ENCODE data around the gene ETV1. TPM values are rescaled to one million over a fixed set of nuclear protein-coding genes. Genes with fewer than 3 reads are reported as not detected.

Gene ETV1
- total and polyA plus RNA-seq, 9 of the 15 experiments (the other 6 are each of a cell fraction or from before 2014, with no cell fraction given): 7.2 to 27.4 (median 14.0) TPM

DNA sequence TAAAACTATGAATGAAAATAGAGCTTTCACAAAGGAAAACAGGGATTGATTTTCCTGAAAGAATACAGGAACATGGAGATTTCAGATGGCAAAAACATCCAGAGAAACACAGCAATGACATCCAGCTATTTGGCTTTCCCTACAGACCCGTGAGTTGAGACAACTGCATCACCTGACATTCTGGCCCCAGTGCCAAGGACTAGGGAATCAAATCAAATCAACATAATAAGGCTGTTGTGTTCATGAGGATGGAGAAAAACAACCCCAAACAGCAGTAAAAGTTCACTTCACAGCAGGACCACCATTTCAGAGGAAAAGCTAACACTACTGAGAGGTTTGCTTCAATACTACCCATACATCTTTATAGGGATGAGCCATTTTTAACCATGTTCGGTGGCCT is 25.5 kb downstream of the ETV1 start:
- 79% methylated on average over 2 of the region's 2 CpGs for WGBS (ENCODE audit: insufficient coverage, low coverage, missing lambda C conversion rate)
- Histone ChIP-seq H3K9me3 (replicated peaks; ENCODE audit: control insufficient read depth, insufficient read depth, low read depth, low read length) (no peaks in the 10 kb centered on the region), H3K4me1 (replicated peaks in 1 of 2; ENCODE audit: control insufficient read depth in 2 of 2, insufficient read depth in 2 of 2, low read length in 2 of 2) (no peaks in the 10 kb centered on the region), H3K36me3 (ENCODE audit: control insufficient read depth, insufficient read depth, low read length) (no peaks in the 10 kb centered on the region), H3K79me2 (ENCODE audit: control insufficient read depth, insufficient read depth, low read length) (no peaks in the 10 kb centered on the region), H3K27me3 (ENCODE audit: control insufficient read depth in 2 of 2, insufficient read depth in 2 of 2, low read length in 2 of 2) (no peaks in the 10 kb centered on the region), H3K4me2 (ENCODE audit: insufficient read depth, low read length) (no peak overlapping the region), H2AFZ (ENCODE audit: low read depth, low read length) (no peak overlapping the region), H4K20me1 (replicated peaks; ENCODE audit: control insufficient read depth, insufficient read depth, low read length) (no peaks in the 10 kb centered on the region), H3K9ac (ENCODE audit: insufficient read depth in 1 of 2, low read depth in 2 of 2, low read length in 2 of 2) (no peak overlapping the region), H3K9me1 (ENCODE audit: control insufficient read depth, insufficient read depth, low read length) (no peaks in the 10 kb centered on the region), H3K27ac (ENCODE audit: extremely low read depth, low read depth, low read length) (no peak overlapping the region), H3K4me3 (no peak overlapping the region)
- POLR2A ChIA-PET: interaction anchor here (1.0 to 1.3 kb wide), 2 partner anchors 12 to 20 kb away, joined by 3 to 4 read pairs; no protein-coding TSS in a partner anchor
- in situ Hi-C loops (cut with MboI): no loop called here
- FAIRE-seq: no peak
- BruUV-seq (replicated peaks): no TSS peak
- ATAC-seq: no peak
- intact Hi-C loops (cut with micrococcal nuclease): no loop called here
- TF ChIP-seq ZFP36 (IDR thresholded peaks at IDR 0.05; ENCODE audit: low read depth, low read length, partially characterized antibody) (no peak), KAT7 (CRISPR knock-in tag; IDR thresholded peaks at IDR 0.05; ENCODE audit: borderline replicate concordance) (no peak)
- TF ChIP-seq, protein P1, sequence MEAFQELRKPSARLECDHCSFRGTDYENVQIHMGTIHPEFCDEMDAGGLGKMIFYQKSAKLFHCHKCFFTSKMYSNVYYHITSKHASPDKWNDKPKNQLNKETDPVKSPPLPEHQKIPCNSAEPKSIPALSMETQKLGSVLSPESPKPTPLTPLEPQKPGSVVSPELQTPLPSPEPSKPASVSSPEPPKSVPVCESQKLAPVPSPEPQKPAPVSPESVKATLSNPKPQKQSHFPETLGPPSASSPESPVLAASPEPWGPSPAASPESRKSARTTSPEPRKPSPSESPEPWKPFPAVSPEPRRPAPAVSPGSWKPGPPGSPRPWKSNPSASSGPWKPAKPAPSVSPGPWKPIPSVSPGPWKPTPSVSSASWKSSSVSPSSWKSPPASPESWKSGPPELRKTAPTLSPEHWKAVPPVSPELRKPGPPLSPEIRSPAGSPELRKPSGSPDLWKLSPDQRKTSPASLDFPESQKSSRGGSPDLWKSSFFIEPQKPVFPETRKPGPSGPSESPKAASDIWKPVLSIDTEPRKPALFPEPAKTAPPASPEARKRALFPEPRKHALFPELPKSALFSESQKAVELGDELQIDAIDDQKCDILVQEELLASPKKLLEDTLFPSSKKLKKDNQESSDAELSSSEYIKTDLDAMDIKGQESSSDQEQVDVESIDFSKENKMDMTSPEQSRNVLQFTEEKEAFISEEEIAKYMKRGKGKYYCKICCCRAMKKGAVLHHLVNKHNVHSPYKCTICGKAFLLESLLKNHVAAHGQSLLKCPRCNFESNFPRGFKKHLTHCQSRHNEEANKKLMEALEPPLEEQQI (IDR thresholded peaks at IDR 0.05): no peak
- CTCF ChIA-PET (ENCODE audit: low intra/inter-chr PET ratio): no interaction called here
- DNase-seq (ENCODE audit: extremely low read depth in 1 of 4, low spot score in 3 of 4): no peak

DNA sequence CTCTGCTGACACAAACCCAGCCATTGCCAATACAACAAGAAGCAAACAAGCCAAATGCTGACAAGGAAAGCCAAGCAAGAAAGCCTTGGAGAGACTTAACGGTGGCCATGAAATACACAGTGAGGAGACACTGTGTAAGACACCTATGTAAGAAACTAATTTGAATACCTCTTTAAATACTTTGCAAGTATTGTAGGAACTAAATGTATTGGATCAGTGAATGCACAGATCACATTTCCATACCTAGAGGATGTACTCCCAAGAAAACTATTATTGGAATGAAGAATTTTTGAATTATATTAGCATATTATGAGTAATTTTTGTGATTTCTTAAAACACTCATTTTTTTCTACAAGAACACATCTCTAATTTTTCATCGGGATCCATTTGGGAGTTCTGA is 34.0 kb downstream of the ETV1 start:
- H3K9me1 ChIP-seq (ENCODE audit: control insufficient read depth, insufficient read depth, low read length): no peaks in the 10 kb centered on the region
- H3K4me3 ChIP-seq: no peak overlapping the region
- ChIA-PET POLR2A (no interaction called here), CTCF (ENCODE audit: low intra/inter-chr PET ratio) (no interaction called here)
- no peaks in the 10 kb centered on the region for H4K20me1 ChIP-seq (replicated peaks; ENCODE audit: control insufficient read depth, insufficient read depth, low read length)
- H3K9ac ChIP-seq (ENCODE audit: insufficient read depth in 1 of 2, low read depth in 2 of 2, low read length in 2 of 2): no peak overlapping the region
- H3K4me1 ChIP-seq (replicated peaks in 1 of 2; ENCODE audit: control insufficient read depth in 2 of 2, insufficient read depth in 2 of 2, low read length in 2 of 2): no peaks in the 10 kb centered on the region
- no peak overlapping the region for H3K27ac ChIP-seq (ENCODE audit: extremely low read depth, low read depth, low read length)
- intact Hi-C loops (cut with micrococcal nuclease): no loop called here
- no peaks in the 10 kb centered on the region for H3K9me3 ChIP-seq (replicated peaks; ENCODE audit: control insufficient read depth, insufficient read depth, low read depth, low read length)
- in situ Hi-C loops (cut with MboI): no loop called here
- no peak overlapping the region for H2AFZ ChIP-seq (ENCODE audit: low read depth, low read length)
- no peak for DNase-seq (ENCODE audit: extremely low read depth in 1 of 4, low spot score in 3 of 4)
- no peaks in the 10 kb centered on the region for H3K27me3 ChIP-seq (ENCODE audit: control insufficient read depth in 2 of 2, insufficient read depth in 2 of 2, low read length in 2 of 2)
- 44% methylated on average over 2 of the region's 2 CpGs for WGBS (ENCODE audit: insufficient coverage, low coverage, missing lambda C conversion rate)
- FAIRE-seq: no peak
- no peaks in the 10 kb centered on the region for H3K79me2 ChIP-seq (ENCODE audit: control insufficient read depth, insufficient read depth, low read length)
- no peak for ATAC-seq
- TF ChIP-seq PURB (CRISPR knock-in tag; IDR thresholded peaks at IDR 0.05; ENCODE audit: low read depth) (no peak), TEAD4 (IDR thresholded peaks at IDR 0.05; ENCODE audit: low read length) (no peak), TEAD4 (CRISPR knock-in tag; IDR thresholded peaks at IDR 0.05; ENCODE audit: borderline replicate concordance) (no peak), ELF1 (tag; IDR thresholded peaks at IDR 0.05) (no peak), ZNF551 (CRISPR knock-in tag; IDR thresholded peaks at IDR 0.05) (no peak), SRSF1 (IDR thresholded peaks at IDR 0.05; ENCODE audit: low read depth, low read length) (no peak), RAD51 (IDR thresholded peaks at IDR 0.05; ENCODE audit: borderline replicate concordance, low read depth) (no peak)
- TF ChIP-seq, protein P2, sequence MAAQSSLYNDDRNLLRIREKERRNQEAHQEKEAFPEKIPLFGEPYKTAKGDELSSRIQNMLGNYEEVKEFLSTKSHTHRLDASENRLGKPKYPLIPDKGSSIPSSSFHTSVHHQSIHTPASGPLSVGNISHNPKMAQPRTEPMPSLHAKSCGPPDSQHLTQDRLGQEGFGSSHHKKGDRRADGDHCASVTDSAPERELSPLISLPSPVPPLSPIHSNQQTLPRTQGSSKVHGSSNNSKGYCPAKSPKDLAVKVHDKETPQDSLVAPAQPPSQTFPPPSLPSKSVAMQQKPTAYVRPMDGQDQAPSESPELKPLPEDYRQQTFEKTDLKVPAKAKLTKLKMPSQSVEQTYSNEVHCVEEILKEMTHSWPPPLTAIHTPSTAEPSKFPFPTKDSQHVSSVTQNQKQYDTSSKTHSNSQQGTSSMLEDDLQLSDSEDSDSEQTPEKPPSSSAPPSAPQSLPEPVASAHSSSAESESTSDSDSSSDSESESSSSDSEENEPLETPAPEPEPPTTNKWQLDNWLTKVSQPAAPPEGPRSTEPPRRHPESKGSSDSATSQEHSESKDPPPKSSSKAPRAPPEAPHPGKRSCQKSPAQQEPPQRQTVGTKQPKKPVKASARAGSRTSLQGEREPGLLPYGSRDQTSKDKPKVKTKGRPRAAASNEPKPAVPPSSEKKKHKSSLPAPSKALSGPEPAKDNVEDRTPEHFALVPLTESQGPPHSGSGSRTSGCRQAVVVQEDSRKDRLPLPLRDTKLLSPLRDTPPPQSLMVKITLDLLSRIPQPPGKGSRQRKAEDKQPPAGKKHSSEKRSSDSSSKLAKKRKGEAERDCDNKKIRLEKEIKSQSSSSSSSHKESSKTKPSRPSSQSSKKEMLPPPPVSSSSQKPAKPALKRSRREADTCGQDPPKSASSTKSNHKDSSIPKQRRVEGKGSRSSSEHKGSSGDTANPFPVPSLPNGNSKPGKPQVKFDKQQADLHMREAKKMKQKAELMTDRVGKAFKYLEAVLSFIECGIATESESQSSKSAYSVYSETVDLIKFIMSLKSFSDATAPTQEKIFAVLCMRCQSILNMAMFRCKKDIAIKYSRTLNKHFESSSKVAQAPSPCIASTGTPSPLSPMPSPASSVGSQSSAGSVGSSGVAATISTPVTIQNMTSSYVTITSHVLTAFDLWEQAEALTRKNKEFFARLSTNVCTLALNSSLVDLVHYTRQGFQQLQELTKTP (IDR thresholded peaks at IDR 0.05; ENCODE audit: low read depth in 1 of 2, partially characterized antibody in 2 of 2): no peak
- H3K4me2 ChIP-seq (ENCODE audit: insufficient read depth, low read length): no peak overlapping the region
- no peaks in the 10 kb centered on the region for H3K36me3 ChIP-seq (ENCODE audit: control insufficient read depth, insufficient read depth, low read length)
- BruUV-seq (replicated peaks): no TSS peak
